GM10847 (cell line): ENCODE measurements around the gene RAB34.

Source experiments
- POLR2A ChIP-seq: IDR thresholded peaks from 2 replicates; pipeline ENCODE4 v1.6.1; 2011; ENCODE audit not compliant: insufficient read length; ENCODE audit errors: extremely low read depth

The RAB34 gene

DNA sequence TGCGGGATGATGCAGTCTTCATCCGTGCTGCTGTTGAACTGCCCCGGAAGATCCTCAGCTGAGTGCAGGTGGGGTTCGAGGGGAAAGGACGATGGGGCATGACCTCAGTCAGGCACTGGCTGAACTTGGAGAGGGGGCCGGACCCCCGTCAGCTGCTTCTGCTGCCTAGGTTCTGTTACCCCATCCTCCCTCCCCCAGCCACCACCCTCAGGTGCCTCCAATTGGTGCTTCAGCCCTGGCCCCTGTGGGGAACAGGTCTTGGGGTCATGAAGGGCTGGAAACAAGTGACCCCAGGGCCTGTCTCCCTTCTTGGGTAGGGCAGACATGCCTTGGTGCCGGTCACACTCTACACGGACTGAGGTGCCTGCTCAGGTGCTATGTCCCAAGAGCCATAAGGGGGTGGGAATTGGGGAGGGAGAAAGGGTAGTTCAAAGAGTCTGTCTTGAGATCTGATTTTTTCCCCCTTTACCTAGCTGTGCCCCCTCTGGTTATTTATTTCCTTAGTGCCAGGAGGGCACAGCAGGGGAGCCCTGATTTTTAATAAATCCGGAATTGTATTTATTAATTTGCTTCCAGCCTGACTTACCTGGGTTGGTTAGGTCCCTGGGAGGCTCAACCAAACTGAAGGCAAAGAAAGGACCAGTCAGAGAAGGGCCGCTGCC lies 32.0 kb upstream of the RAB34 start:
- no peak for TF ChIP-seq POLR2A

DNA sequence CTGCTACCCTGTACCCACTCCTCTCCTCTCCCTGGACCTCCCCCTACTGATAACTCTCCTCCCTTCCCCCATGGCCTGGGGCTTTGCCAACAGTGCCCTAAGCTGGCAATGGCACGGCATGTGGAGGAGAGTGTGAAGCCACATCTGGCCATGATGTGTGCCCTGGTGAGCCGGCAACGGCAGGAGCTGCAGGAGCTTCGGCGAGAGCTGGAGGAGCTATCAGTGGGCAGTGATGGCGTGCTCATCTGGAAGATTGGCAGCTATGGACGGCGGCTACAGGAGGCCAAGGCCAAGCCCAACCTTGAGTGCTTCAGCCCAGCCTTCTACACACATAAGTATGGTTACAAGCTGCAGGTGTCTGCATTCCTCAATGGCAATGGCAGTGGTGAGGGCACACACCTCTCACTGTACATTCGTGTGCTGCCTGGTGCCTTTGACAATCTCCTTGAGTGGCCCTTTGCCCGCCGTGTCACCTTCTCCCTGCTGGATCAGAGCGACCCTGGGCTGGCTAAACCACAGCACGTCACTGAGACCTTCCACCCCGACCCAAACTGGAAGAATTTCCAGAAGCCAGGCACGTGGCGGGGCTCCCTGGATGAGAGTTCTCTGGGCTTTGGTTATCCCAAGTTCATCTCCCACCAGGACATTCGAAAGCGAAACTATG lies 31.3 kb upstream of the RAB34 start:
- no peak for TF ChIP-seq POLR2A

DNA sequence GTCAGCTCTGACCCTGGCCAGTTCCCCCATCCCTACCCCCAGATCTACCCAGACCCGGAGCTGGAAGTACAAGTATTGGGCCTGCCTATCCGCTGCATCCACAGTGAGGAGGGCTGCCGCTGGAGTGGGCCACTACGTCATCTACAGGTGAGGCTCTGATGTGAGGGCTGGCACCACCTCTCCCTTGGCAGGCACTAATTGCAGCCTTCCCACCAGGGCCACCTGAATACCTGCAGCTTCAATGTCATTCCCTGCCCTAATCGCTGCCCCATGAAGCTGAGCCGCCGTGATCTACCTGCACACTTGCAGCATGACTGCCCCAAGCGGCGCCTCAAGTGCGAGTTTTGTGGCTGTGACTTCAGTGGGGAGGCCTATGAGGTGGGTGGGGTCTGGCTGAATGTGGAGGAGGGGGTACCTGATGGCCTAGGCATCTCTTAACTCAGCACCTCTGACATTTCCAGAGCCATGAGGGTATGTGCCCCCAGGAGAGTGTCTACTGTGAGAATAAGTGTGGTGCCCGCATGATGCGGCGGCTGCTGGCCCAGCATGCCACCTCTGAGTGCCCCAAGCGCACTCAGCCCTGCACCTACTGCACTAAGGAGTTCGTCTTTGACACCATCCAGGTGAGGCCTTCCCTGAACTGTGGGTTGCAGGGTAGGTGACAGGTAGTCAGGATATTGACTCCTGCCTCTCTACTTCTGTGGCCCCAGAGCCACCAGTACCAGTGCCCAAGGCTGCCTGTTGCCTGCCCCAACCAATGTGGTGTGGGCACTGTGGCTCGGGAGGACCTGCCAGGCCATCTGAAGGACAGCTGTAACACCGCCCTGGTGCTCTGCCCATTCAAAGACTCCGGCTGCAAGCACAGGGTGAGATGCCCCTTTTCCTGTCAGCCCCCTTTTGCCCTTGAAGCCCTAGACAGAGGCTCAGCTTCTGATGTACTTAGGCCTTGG lies 30.4 kb upstream of the RAB34 start:
- no peak for TF ChIP-seq POLR2A

DNA sequence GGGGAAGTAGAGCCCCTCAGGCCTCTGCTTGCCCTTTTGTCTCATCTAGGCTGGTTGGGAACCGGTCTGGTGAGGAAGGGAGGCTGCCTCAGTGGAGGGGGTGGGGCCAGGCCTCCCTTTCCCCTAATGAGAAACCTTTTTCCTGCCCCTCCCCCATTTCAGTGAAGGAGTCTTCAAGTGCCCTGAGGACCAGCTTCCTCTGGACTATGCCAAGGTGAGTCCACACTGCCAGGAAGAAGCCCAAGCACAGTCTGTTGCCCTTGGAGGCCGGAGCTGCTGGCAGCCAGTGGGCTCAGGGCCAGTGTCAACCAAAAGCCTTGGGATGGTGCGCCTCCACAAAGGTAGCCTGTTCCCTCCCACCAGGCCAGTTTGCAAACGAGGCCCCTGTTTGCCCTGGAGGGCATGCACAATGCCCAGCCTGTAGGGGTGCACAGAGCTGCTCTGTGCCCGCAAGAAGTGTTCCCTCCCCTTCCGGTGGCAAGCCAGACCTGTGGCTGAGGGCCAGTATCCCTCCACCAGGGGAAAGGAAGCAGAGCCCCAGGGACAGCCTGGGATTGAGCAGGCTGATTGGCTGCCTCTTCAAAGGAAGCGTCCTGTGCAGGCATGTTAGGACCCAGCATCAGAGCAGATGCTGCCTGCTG lies 29.5 kb upstream of the RAB34 start:
- TF ChIP-seq POLR2A = no peak

DNA sequence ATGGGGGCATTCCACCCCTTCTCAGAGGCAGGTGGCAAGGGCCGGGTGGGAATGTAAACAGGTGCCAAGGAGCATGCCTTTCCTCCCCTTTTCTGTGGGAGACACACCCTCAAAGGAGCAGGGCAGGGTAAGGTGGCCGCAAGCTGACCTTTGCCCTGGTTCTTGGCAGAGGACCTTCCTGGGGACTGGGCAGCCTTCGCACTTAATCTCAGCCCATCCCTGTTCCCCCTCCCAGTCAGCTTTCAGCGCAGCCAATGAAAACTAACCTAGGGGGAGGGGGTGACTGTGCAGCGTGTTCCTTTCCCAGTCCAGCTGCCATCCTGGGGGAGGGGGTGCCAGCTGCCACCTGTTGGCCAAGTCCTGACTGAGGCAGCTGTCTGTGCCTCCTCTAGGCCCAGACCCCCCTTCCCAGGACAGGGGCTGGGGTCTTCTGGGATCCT lies 29.0 kb upstream of the RAB34 start:
- no peak for TF ChIP-seq POLR2A

DNA sequence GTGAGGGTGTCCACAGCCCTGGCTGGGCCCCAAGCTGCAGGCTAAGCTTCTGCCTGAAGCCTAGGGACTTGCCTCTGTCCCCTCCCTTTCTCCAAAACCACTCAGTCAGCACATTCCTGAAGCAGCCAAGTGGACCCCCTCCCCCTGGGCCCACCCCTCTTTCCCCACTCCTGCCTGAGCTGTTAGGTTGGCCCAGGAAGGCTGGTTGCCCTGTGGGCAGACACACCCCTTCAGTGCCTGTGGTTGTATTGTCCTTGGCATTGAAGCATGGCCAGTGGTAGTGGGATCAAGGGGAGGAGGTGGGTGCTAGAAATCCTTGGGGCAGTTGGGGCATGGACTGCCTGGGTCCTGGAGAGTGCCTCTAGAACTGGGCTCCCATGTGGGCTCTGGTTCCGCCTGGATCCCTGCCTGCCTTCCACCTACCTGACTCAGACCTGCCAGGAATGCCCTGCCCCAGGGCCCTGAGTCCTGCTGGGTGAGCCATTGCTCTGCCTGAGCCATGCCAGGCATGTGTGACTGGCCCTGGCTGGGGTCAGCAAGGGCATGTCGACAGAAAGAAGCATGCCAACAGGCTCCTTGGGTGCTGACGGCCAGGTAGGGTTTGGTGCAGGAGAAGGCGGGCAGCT lies 28.2 kb upstream of the RAB34 start:
- peak; percentile 4 for TF ChIP-seq POLR2A

DNA sequence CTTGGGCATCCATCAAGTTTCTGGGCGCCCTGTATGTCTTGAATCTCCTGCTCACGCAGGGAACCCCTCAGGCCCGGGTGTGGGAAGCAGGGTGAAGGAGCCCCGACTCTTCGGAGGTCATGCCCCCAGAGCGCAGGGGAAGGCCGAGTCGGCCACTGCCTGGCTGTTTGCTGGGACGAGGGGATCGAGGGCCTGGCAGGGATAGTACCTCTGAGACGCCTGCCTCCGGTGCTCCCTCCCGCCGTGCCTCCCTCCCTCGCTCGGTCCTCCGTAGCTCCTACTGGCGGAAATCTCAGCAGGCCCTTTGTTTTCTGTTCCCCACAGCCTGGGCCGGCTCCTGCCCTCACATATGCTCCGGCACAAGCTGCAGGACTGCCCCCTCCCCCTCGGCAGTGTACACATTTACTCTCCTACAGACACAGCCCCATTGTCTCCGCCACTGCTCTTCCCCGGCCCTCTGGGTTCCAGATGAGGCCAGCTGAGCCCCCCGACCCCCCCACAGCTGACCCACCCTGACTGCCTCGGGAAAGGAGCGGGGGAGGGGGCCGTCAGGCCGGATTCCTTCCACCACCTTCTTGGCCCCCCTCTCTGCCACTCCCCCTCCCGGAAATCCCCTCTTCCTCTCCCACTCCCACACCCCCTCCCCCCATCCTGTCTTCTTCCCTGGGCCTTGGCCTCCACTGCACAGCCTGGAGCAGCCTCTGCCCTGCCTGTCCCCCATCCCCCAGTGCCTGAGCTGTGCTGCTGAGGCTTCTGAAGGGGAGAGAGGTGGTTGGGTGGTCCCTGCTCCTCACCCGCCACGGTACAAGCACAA lies 27.5 kb upstream of the RAB34 start:
- peak; percentile 6 for TF ChIP-seq POLR2A

DNA sequence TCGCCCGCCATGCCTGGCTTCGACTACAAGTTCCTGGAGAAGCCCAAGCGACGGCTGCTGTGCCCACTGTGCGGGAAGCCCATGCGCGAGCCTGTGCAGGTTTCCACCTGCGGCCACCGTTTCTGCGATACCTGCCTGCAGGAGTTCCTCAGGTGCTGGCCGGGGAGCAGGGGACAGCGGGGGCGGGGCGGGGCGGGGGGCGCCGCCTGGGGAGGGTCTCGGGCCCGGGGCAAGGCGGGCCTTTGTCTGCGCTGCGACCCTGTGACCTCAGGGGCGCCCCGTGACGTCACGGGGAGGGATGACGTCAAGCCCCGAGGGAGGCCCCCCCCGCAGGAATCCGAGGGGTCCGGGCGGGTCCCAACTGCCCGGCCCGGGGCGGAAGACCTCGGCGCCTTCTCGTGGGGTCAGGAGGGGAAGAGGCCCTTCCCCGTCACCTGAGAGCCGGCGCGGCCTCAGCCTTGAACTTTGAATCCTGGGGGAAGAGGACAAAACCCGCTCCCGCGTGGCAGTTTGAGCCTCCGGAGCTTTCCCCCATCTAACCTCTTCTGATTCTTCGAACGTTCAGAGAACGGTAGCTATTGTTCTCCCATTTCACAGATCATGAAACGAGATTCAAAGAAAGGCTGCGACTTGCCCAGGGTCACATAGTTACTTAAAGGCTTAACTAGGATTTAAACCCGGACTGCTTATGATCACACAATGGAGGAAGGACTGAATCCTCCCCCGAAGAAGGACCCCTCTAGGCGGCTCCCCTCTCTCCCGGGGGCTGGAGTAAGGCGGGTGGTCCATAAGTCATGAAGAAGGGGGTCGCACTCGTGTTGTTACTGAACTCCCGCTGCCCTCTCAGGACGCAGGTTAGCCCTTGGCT lies 26.7 kb upstream of the RAB34 start:
- no peak for TF ChIP-seq POLR2A

DNA sequence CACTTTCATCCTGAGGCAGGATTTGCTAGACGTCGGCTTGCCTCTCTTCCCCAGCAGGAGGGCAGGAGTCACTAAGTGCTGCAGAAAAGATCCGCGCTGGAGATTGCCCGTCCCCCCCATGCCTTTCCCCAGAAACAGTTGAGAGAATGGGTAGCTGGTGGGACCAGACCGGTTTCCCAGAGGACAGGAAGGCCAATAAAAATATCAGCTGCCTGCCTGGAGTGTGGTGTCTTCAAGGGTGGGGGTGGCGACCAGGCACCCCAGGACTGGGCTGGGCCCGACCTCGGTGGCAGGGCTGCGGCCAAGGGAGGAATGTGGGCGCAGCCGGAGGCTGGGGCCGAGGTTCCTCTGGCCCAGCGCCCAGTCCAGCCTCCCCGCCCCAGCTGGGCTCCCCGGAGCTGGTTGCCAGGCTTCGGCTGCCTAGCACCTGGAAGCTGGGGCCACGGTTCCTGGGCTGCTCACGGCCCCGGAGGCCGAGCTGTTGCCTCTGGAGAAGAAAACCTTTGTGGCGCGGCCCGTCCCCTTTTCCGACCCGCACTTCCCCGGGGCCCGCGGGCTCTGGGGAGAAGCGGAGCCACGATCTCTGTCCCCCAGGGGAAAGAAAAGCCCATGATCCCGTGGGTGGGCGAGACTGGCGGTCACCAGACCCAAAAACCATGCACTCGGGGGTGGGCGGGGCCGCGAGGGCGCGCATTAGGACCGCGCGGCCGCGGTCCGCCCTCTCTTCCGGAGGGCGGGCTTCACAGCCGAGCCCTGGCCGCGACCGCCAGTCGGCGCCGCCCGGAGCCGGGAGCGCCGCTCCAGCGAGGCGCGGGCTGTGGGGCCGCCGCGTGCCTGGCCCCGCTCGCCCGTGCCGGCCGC lies 25.8 kb upstream of the RAB34 start, which contains the start of gene TRAF4:
Gene TRAF4, plus strand, starts transcription at position 769 of the 861 bp plus-strand sequence. CDS start 102 bp downstream, outside the sequence.
- peak; percentile 98 for TF ChIP-seq POLR2A

DNA sequence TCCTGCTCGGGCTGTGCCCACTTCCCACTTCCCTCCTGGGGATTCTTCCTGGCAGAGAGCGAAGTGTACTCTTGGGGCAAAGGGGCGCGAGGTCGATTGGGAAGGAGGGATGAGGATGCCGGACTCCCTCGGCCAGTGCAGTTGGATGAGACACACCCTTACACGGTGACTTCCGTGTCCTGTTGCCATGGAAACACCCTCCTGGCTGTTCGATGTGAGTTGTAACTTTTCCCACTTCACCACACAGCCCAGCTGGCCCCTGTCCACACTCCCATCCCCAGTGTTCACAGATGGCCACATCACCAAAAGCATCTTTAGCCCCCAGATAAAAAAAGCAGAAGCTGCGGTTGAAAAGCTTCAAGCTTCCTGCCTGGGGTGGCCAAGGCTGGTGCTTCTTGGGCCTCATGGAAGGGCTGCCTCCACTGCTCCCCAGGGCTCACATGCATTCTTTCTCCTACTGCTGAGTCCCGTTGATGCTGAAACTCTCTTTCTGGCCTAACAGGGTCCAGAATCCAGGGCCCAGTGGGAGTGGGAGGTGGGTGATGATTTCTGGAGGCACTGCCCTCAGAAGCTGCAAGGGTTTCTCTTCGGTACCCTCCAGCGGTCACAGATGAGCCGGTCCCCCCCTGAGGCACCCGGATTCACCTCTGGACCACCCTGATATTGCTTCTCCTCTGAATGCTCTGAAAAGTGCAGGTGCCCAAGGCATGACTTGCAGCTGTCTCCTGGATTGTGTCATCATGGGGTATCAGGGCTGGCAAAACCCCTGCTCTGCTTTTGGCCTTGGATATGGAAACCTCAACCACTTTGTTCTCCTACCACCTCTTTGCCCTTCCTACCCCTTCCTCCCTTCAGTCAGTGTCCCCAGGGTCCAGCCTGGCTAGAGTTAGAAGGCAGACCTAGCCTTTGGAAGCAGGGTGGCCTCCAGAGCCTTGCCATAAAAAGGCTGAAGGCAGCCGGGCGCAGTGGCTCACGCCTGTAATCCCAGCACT lies 24.0 kb upstream of the RAB34 start:
- no peak for TF ChIP-seq POLR2A
